ENCODE results near the gene C16orf90. TPM values are rescaled to one million over a fixed set of nuclear protein-coding genes. Genes with fewer than 3 reads are reported as not detected.

The C16orf90 gene
- total RNA-seq, 2 donors from 2014 or later, result not detected

DNA sequence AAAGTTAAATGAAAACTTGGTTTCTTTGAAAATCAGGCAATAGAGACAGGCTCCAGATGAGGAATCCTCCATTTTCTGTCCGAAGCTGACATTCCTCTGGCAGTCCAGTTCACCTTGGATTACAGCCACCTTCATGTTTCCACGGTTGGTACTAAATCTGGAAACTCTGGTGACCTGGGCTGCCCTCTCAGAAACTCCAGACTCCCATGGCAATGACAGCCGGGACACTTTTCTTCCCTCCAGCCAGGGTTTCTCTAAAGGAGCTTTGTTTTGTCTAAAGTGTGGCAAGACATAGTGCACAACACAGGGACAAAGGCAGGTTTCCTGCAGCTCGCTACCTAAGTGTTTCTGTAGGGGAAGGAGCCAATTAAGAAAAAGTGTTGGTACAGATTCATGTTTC is 41.6 kb upstream of the C16orf90 start:
- H3K9me3 ChIP-seq, result no peaks in the 10 kb centered on the region
- TF ChIP-seq, protein P1, sequence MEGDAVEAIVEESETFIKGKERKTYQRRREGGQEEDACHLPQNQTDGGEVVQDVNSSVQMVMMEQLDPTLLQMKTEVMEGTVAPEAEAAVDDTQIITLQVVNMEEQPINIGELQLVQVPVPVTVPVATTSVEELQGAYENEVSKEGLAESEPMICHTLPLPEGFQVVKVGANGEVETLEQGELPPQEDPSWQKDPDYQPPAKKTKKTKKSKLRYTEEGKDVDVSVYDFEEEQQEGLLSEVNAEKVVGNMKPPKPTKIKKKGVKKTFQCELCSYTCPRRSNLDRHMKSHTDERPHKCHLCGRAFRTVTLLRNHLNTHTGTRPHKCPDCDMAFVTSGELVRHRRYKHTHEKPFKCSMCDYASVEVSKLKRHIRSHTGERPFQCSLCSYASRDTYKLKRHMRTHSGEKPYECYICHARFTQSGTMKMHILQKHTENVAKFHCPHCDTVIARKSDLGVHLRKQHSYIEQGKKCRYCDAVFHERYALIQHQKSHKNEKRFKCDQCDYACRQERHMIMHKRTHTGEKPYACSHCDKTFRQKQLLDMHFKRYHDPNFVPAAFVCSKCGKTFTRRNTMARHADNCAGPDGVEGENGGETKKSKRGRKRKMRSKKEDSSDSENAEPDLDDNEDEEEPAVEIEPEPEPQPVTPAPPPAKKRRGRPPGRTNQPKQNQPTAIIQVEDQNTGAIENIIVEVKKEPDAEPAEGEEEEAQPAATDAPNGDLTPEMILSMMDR (IDR thresholded peaks at IDR 0.05), result no peak
- TF ChIP-seq POLR2A (IDR thresholded peaks at IDR 0.05), result no peak
- WGBS, 2 donors, result 65 to 68% methylated on average over 4 of the region's 4 CpGs
- no peak overlapping the region for H3K27ac ChIP-seq
- H3K36me3 ChIP-seq (replicated peaks in 1 of 2; ENCODE audit: insufficient read depth in 1 of 2, low read depth in 2 of 2), result peaks cover 0 to 19% of the 10 kb centered on the region in 2 donors
- DNase-seq, result no peak
- ATAC-seq, result no peak
- H3K4me3 ChIP-seq, result no peak overlapping the region
- intact Hi-C loops (cut with DNase I), result no loop called here
- no peaks in the 10 kb centered on the region for H3K4me1 ChIP-seq
- H3K27me3 ChIP-seq, result no peaks in the 10 kb centered on the region

- H3K27me3 ChIP-seq, result no peaks in the 10 kb centered on the region
- no peaks in the 10 kb centered on the region for H3K4me1 ChIP-seq
- 78 to 83% methylated on average over 3 of the region's 3 CpGs for WGBS, 2 donors
- H3K4me3 ChIP-seq, result no peak overlapping the region
- no peak for DNase-seq
- no peak overlapping the region for H3K27ac ChIP-seq
- peaks cover 0 to 19% of the 10 kb centered on the region in 2 donors for H3K36me3 ChIP-seq (replicated peaks in 1 of 2; ENCODE audit: insufficient read depth in 1 of 2, low read depth in 2 of 2)
- H3K9me3 ChIP-seq, result no peaks in the 10 kb centered on the region
- intact Hi-C loops (cut with DNase I), result no loop called here
- ATAC-seq, result no peak
- TF ChIP-seq, protein P1 (IDR thresholded peaks at IDR 0.05), result no peak
- no peak for TF ChIP-seq POLR2A (IDR thresholded peaks at IDR 0.05)
Observed at GRCh38 chr16:3536271-3536731, 41.0 kb upstream of the C16orf90 start.

GRCh38 chr16:3534126-3534525 is 38.8 kb upstream of the C16orf90 start:
- no peak for TF ChIP-seq POLR2A (IDR thresholded peaks at IDR 0.05)
- TF ChIP-seq, protein P1 (IDR thresholded peaks at IDR 0.05), result no peak
- WGBS, 2 donors, result 94 to 98% methylated on average over 10 of the region's 10 CpGs
- Histone ChIP-seq H3K27ac (no peak overlapping the region), H3K27me3 (no peaks in the 10 kb centered on the region), H3K4me1 (no peaks in the 10 kb centered on the region), H3K4me3 (no peak overlapping the region), H3K36me3 (replicated peaks in 1 of 2; ENCODE audit: insufficient read depth in 1 of 2, low read depth in 2 of 2) (peaks cover 7 to 27% of the 10 kb centered on the region in 2 donors), H3K9me3 (no peaks in the 10 kb centered on the region)
- no peak for ATAC-seq
- intact Hi-C loops (cut with DNase I), result no loop called here
- no peak for DNase-seq

GRCh38 chr16:3532741-3533140 is 37.5 kb upstream of the C16orf90 start:
- intact Hi-C loops (cut with DNase I), result no loop called here
- peaks cover 7 to 23% of the 10 kb centered on the region in 2 donors for H3K36me3 ChIP-seq (replicated peaks in 1 of 2; ENCODE audit: insufficient read depth in 1 of 2, low read depth in 2 of 2)

More at GRCh38 chr16:3532741-3533140, 37.5 kb upstream of the C16orf90 start:
- DNase-seq (no peak), ATAC-seq (no peak)
- Histone ChIP-seq H3K9me3 (no peaks in the 10 kb centered on the region), H3K27ac (no peak overlapping the region), H3K4me3 (no peak overlapping the region), H3K4me1 (no peaks in the 10 kb centered on the region), H3K27me3 (no peaks in the 10 kb centered on the region)
- 94 to 97% methylated on average over 12 of the region's 12 CpGs for WGBS, 2 donors
- no peak for TF ChIP-seq POLR2A (IDR thresholded peaks at IDR 0.05)
- TF ChIP-seq, protein P1 (IDR thresholded peaks at IDR 0.05), result no peak
